ENCODE results near the gene SYTL5.

Gene SYTL5

DNA sequence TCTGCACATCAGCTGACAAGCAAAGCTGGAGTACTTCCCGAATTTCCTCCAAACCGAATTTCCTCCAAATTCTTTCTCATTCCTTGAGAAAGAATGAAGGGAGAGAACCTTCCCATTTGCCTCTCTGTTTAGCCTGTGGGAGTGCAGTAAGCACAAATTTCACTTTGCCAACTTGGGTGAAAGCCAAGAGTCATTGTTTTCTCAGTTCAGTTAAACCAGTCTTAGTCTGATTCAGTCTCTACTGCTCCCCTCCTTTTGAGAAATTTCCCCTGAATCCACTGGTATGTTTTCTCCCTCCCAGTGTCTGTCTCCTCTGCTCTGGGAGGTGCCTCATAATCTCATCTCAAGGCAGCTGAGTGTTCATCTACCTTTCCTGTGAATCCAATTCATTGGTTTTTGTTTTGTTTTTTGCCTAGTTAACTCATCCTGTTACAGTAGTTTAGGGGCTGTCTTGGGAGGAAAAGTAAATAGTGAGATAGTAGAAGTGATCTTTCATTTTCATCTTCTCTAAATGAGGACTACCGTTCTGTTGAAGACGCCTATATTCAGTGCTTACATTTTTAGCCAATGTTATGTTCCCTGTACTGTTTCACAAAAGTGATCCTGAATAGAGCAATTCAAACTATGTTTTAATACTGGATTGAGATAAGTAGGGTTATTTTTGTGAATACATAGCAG, 49.0 kb downstream of the SYTL5 start:
- no peak overlapping the region for H3K4me3 ChIP-seq (replicated peaks; ENCODE audit: insufficient read depth, low read length)
- peaks cover 2% of the 10 kb centered on the region for H3K27me3 ChIP-seq (ENCODE audit: insufficient read depth, poor library complexity, severe bottlenecking)
- no peak overlapping the region for H3K27ac ChIP-seq (replicated peaks)
- DNase-seq (ENCODE audit: low read depth in 1 of 2, low spot score in 1 of 2): no peak
- TF ChIP-seq, protein P1, sequence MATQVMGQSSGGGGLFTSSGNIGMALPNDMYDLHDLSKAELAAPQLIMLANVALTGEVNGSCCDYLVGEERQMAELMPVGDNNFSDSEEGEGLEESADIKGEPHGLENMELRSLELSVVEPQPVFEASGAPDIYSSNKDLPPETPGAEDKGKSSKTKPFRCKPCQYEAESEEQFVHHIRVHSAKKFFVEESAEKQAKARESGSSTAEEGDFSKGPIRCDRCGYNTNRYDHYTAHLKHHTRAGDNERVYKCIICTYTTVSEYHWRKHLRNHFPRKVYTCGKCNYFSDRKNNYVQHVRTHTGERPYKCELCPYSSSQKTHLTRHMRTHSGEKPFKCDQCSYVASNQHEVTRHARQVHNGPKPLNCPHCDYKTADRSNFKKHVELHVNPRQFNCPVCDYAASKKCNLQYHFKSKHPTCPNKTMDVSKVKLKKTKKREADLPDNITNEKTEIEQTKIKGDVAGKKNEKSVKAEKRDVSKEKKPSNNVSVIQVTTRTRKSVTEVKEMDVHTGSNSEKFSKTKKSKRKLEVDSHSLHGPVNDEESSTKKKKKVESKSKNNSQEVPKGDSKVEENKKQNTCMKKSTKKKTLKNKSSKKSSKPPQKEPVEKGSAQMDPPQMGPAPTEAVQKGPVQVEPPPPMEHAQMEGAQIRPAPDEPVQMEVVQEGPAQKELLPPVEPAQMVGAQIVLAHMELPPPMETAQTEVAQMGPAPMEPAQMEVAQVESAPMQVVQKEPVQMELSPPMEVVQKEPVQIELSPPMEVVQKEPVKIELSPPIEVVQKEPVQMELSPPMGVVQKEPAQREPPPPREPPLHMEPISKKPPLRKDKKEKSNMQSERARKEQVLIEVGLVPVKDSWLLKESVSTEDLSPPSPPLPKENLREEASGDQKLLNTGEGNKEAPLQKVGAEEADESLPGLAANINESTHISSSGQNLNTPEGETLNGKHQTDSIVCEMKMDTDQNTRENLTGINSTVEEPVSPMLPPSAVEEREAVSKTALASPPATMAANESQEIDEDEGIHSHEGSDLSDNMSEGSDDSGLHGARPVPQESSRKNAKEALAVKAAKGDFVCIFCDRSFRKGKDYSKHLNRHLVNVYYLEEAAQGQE (IDR thresholded peaks at IDR 0.05; ENCODE audit: insufficient replicate concordance, low read depth): no peak

DNA sequence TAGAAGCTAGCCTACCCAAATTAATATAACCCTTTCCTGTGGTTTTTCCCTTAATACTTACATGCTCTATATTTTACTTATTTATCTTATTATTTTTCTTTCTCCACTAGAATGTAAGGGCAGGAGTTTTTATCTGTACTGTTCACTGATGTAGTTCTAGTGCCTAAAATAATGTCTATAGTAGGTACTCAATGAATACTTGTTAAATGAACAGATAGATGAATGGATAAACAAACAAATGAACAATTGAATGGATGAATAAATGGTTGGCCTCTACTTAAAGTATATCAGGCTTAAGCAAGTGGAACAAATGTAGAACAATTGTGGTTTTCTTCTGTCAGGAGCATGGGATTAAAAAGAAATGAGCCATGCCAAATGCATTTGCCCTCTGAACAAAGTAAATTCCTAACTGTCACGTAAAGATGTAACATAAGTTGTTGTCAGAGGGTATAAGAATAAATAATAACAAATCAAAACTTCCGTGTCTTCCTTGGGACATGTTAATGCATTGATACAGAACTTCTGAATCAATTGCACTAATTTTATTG, 54.1 kb downstream of the SYTL5 start:
- peaks cover 2% of the 10 kb centered on the region for H3K27me3 ChIP-seq (ENCODE audit: insufficient read depth, poor library complexity, severe bottlenecking)
- H3K27ac ChIP-seq (replicated peaks): no peak overlapping the region
- H3K4me3 ChIP-seq (replicated peaks; ENCODE audit: insufficient read depth, low read length): no peak overlapping the region
- TF ChIP-seq POLR2AphosphoS5 (IDR thresholded peaks at IDR 0.05; ENCODE audit: low read depth) (no peak), SPI1 (IDR thresholded peaks at IDR 0.05; ENCODE audit: borderline replicate concordance, low read depth) (no peak), GABPA (IDR thresholded peaks at IDR 0.05; ENCODE audit: low read depth) (no peak)
- TF ChIP-seq, protein P2, sequence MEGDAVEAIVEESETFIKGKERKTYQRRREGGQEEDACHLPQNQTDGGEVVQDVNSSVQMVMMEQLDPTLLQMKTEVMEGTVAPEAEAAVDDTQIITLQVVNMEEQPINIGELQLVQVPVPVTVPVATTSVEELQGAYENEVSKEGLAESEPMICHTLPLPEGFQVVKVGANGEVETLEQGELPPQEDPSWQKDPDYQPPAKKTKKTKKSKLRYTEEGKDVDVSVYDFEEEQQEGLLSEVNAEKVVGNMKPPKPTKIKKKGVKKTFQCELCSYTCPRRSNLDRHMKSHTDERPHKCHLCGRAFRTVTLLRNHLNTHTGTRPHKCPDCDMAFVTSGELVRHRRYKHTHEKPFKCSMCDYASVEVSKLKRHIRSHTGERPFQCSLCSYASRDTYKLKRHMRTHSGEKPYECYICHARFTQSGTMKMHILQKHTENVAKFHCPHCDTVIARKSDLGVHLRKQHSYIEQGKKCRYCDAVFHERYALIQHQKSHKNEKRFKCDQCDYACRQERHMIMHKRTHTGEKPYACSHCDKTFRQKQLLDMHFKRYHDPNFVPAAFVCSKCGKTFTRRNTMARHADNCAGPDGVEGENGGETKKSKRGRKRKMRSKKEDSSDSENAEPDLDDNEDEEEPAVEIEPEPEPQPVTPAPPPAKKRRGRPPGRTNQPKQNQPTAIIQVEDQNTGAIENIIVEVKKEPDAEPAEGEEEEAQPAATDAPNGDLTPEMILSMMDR (IDR thresholded peaks at IDR 0.05; ENCODE audit: insufficient read depth, low read length): no peak
- TF ChIP-seq, protein P1 (IDR thresholded peaks at IDR 0.05; ENCODE audit: insufficient replicate concordance, low read depth): no peak
- no peak for DNase-seq (ENCODE audit: low read depth in 1 of 2, low spot score in 1 of 2)

DNA sequence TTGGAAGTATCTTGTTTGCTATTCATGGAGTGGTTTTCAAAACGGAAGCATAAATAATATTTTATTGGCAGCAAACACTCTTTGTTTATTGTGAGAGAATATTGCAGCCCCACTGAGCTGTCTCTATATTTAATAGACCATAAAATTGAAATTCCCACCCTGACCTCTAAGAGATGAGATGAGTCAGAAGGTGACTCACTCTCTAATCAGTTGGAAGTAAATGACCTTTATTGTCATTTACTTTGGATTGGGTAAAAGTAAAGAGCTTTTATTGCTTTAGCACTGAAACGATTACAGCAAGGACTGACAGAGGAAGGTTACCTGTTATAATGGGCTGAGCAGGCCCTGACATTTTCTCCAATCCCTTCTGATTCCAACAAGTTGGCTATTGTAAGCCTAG, 55.0 kb downstream of the SYTL5 start:
- peaks cover 2% of the 10 kb centered on the region for H3K27me3 ChIP-seq (ENCODE audit: insufficient read depth, poor library complexity, severe bottlenecking)
- TF ChIP-seq POLR2AphosphoS5 (IDR thresholded peaks at IDR 0.05; ENCODE audit: low read depth) (no peak), SPI1 (IDR thresholded peaks at IDR 0.05; ENCODE audit: borderline replicate concordance, low read depth) (no peak), GABPA (IDR thresholded peaks at IDR 0.05; ENCODE audit: low read depth) (no peak)
- TF ChIP-seq, protein P2 (IDR thresholded peaks at IDR 0.05; ENCODE audit: insufficient read depth, low read length): no peak
- TF ChIP-seq, protein P1 (IDR thresholded peaks at IDR 0.05; ENCODE audit: insufficient replicate concordance, low read depth): no peak
- H3K4me3 ChIP-seq (replicated peaks; ENCODE audit: insufficient read depth, low read length): no peak overlapping the region
- DNase-seq (ENCODE audit: low read depth in 1 of 2, low spot score in 1 of 2): no peak
- H3K27ac ChIP-seq (replicated peaks): no peak overlapping the region

Measured in HL-60 (cell line).